HG02870 (cell line): ENCODE data around the gene SNCAIP.
"Not testable (repeated sequence)": the region's sequence is repeated elsewhere in the genome, so short reads cannot be mapped to it uniquely, and the experiment has no call there.

Experiments used
- ATAC-seq: cut with Tn5 transposase; IDR thresholded peaks from one replicate; pipeline ENCODE4 v1.9.1; 2021; ENCODE audit warnings: mild to moderate bottlenecking, moderate library complexity; ENCODE audit not compliant: unreplicated experiment

The SNCAIP gene

GRCh38 chr5:122457178-122457826 lies 145.3 kb downstream of the SNCAIP start:
- no peak for ATAC-seq

- peak; percentile 64 for ATAC-seq
Measured at GRCh38 chr5:122458278-122458872, 146.3 kb downstream of the SNCAIP start.

DNA sequence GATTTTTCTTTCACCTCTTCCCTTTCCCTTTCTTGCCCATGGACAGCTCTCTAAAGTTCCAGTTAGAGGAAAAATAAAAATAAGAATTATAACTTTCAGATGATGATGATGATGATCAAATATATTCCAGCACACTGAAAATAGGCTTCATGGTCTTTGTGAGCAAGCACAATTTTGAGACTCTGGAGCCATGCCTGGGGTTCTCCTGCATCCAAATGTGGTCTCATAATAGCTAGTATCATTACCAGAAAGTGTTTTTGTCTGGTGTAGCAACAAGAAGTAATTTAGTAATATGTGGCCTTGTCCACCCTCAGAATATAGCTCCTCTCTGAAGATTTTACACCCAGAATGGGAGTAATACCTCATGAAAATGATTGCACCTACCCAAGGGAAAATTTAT lies 150.4 kb downstream of the SNCAIP start:
- ATAC-seq, result no peak

DNA sequence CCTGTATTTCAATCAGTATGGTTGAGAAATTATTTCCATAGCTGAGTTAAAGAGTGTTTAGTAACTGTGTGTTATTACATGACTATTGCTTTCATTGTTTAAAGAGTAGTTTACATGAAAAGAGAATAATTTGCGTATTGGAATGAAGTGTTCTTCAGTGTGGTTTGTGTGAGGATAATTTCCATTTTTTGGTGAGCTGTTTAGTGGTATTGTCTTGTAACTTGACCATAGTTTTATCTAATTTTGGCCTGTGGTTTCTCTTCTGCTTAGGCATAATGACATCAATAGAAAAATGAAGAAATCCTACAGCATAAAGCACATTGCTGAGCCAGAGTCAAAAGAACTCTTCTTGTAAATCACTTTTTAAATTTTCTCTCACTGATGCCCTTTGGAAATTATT lies 151.2 kb downstream of the SNCAIP start:
- ATAC-seq, result peak; percentile 71

DNA sequence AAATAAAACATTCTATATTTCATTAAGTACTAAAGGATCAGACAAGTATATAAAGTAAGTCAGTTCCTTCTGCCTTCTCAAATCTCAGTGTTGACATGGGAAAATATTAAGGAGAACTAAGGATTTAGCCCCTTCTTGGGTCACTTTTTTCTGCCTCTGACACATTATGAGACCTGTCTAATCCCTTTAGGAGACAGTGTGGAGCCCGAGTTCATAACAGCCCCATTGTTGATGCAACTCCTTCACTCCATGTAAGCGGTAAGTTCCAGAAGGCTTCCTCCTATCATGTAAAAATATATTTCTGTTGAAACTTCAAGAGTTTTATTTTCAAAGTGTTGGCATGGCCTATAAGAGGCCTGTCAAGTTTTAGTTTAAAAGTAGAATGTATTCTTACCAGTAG lies 152.2 kb downstream of the SNCAIP start:
- no peak for ATAC-seq

DNA sequence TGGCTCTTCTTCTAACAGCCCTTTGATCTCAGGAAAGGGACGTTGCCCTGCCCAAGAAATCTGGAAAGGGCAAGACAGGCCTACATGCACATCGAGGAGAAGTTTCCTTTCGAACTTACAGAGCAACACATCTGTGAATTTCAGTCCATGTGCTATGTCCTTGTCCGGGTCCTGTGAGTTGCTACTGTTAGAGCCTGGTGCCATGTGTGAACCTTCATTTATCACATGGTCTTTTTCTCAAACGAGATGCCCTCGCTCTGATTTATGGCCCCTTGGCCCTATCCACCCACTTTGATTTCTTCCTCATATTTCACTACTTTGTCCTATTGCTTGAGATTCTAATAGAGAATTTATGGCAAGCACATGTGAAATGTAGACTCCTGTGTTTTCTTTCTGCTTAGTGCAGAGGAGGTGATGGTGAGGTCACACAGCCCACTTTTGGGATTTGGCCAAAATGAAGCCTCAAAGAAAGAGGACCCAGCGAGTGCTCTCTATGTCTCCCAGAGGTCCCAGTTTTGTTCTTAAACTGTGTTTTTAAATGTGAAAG lies 153.1 kb downstream of the SNCAIP start:
- ATAC-seq, result no peak

- no peak for ATAC-seq
Measured at GRCh38 chr5:122465994-122466393, 154.0 kb downstream of the SNCAIP start.

GRCh38 chr5:122468351-122469116 lies 156.5 kb downstream of the SNCAIP start:
- no peak for ATAC-seq

- ATAC-seq, result no peak
Measured at GRCh38 chr5:122469384-122469919, 157.4 kb downstream of the SNCAIP start.

- ATAC-seq, result no peak
Measured at GRCh38 chr5:122470365-122470764, 158.3 kb downstream of the SNCAIP start.

DNA sequence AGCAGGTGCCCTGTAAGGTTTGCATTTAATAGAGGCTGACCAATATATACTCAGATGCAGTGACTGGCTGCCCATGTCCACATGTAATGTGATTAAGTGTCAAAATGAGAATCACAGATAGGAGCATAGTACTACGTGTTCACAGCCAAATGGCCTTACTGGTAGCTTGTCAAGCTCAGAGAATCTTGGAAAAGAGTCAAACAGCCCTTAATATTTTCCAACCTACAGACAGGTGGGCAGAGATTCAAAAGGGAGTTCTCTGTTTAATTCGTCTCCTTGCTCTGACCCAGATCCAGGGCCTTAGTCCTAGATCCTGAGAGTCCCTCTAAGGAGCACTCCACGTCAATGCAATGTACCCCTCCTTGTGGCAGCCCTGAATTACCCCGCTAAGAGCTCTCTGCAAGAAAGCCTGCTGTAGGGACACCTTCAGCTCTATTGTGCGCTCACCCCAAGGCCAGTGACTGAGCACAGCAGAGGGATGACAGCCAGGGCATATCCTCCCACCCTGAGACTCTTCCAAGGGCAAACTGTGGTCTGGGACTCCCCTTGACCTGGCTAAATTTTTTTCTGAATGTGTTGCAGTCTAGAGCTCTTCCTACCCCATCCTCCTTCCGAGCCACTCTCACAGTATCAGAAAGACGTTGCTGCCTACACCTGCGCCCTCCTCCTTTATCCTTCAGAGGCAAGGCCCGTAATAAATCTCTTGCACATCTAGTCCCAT lies 159.2 kb downstream of the SNCAIP start:
- no peak for ATAC-seq

GRCh38 chr5:122471752-122472061 lies 159.7 kb downstream of the SNCAIP start:
- no peak for ATAC-seq

GRCh38 chr5:122473138-122473843 lies 161.3 kb downstream of the SNCAIP start:
- no peak for ATAC-seq

- no peak for ATAC-seq
Measured at GRCh38 chr5:122473941-122474340, 161.9 kb downstream of the SNCAIP start.

GRCh38 chr5:122478741-122479442 lies 166.9 kb downstream of the SNCAIP start:
- ATAC-seq, result no peak

DNA sequence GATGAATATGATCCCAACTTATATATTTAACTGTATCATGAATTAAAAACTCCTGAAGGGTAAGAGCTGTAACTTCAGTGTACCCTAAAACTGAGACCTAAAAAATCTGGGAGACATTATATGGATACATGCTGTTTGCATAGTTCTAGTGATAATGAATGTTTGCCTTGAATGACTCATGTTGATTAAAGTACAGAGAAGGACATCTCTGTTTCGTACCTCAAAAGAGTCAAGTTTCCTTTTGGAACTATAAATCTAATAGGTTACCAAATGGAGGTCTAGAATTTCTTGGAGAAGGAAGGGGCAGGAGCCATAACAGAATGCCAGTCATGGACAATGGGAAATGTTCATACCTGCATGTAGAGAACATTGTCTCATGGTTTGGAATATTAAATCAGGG lies 168.1 kb downstream of the SNCAIP start:
- ATAC-seq, result no peak

DNA sequence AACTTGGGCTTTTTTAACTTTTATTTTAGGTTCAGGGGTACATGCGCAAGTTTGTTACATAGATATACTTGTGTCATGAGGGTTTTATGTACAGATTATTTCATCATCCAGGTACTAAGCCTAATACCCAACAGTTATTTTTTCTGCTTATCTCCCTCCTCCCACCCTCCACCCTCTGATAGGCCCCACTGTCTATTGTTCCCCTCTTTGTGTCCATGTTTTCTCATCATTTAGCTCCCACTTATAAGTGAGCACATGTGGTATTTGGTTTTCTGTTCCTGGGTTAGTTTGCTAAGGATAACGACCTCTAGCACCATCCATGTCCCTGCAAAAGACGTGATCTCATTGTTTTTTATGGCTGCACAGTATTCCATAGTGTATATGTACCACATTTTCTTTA lies 172.1 kb downstream of the SNCAIP start:
- ATAC-seq, result no peak

GRCh38 chr5:122485226-122485625 lies 173.2 kb downstream of the SNCAIP start:
- no peak for ATAC-seq

GRCh38 chr5:122486616-122487015 lies 174.6 kb downstream of the SNCAIP start:
- ATAC-seq, result not testable (repeated sequence)

- ATAC-seq, result no peak
Measured at GRCh38 chr5:122490718-122491117, 178.7 kb downstream of the SNCAIP start.
